GM19468 (cell line): ENCODE measurements around the gene TFB1M.
"Not testable (repeated sequence)": the region's sequence is repeated elsewhere in the genome, so short reads cannot be mapped to it uniquely, and the experiment has no call there.

Source experiments
- ATAC-seq: cut with Tn5 transposase; IDR thresholded peaks from one replicate; pipeline ENCODE4 v1.9.1; 2021; ENCODE audit warnings: mild to moderate bottlenecking, moderate library complexity, moderate number of reproducible peaks; ENCODE audit not compliant: unreplicated experiment; ENCODE audit errors: extremely low read depth

The TFB1M gene

DNA sequence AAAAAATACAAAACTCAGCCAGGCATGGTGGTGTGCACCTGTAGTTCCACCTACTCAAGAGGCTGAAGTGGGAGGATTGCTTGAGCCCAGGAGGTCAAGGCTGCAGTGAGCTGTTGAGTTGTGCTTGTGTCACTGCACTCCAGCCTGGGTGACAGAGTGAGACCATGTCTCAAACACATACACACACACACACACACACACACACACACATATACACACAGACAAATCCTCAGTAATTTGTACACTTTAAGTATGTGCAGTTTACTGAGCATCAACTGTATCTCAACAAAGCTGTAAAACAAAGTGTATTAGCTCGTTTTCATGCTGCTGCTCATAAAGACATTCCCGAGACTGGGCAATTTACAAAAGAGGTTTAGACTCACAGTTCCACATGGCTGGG, 7.3 kb downstream of the TFB1M start:
- ATAC-seq, result no peak

- ATAC-seq, result no peak
Measured at GRCh38 chr6:155303361-155303870, 10.9 kb downstream of the TFB1M start.

- ATAC-seq, result no peak
Measured at GRCh38 chr6:155301867-155302266, 12.4 kb downstream of the TFB1M start.

DNA sequence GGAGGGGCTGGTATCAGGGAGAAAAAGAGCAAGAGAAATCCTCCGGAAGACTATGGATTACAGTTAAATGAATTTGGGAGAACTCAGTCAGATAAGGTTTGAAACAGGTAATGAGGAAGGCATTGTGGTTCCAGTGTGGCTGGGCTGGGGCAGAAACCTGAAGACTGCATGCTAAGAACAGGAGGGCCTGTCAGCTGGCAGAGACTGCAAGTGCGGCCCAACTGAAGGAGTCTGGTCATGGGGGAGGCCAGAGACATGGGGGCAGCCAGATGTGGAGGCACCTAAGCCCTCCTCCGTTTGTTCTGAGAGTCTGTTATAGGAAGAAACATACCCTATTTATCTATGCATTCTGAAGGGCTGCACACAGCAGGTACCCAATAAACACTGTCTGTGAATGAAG, 16.6 kb downstream of the TFB1M start:
- ATAC-seq, result no peak

DNA sequence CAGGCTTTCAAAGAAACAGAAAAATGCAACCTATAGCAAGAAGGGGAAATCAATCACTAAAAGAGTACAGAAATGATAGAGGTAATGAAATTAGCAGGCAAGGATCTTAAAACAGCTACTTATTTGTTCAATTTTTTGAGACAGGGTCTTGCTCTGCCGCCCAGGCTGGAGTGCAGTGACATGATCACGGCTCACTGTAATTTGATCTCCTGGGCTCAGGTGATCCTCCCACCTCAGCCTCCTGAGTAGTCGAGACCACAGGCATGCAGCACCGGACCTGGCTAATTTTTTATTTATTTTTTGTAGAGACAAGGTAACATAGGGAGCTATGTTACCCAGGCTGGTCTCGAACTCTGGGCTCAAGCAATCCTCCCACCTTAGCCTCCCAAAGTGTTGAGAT, 21.6 kb downstream of the TFB1M start:
- ATAC-seq, result no peak

DNA sequence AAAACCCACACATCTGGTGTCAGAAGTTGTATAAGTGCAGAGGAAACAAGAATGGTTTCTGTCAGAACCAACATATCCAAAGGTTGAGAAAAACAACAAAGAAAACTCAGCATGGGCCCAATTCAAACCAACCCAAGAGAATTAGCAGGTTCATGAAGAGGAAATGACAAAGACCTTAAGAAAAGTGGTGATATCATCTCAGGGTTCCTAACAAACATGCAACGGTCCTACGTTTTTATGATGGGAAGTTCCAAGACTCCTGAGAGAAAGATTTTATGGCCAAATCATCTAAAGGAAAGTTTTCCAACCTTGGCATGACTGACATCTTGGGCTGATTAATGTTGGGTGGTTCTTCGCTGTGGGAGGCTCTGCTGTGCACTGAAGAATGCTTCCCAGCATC, 23.0 kb downstream of the TFB1M start:
- ATAC-seq, result no peak

DNA sequence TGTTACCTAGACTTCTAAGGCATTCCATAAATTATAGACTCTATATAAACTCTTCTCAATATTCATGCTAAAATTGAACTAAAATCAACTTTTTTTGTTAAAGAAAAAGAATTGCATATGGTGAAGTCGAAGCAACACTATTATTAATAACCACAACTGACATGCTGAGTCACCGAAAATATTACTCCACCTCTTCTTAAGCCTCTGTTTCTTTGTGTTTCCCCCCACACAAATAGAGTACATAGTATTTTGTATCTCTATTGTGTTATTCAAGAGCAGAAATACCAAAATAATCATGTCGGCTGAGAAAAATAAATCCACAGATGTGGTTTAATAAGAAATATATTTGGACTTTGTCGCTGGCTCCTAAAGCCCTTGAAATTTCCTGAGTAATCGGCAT, 23.8 kb downstream of the TFB1M start:
- ATAC-seq, result no peak

DNA sequence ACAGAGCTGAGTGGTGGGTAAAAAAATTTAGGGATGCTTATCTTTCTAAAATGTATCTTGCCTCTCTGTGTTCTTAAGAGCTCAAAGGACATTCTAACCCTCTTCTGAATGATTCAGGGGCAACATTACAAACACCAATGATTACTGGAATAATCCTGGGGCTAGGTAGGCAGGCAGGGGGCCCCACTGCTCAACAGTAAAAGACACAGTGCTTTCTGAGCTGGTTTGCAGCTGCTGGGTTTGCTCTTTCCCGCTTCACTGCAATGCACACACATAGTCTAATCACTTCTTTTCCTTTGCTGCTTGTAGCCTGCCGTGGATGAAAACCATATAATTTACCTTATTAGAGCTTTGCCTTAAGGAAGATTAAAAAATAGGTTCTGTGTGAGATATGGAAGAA, 26.5 kb downstream of the TFB1M start:
- ATAC-seq, result no peak

DNA sequence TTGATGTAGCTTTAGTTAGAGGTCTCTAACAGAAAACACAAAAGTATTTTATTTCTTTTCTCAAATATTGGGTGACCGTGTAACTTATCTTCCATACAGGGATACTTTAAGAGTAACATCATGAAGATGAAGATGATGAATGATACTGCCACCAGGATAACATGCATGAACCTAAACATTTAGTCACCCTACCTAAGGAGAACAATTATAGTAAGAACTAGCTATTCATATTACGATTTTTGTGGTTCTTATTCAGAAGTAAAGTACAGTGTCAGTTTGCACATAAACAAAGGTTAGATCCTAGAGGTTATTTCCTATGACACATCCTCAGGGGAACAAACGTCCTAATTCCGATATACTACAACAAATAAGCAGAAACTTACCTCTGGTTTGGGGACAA, 29.5 kb downstream of the TFB1M start:
- no peak for ATAC-seq

DNA sequence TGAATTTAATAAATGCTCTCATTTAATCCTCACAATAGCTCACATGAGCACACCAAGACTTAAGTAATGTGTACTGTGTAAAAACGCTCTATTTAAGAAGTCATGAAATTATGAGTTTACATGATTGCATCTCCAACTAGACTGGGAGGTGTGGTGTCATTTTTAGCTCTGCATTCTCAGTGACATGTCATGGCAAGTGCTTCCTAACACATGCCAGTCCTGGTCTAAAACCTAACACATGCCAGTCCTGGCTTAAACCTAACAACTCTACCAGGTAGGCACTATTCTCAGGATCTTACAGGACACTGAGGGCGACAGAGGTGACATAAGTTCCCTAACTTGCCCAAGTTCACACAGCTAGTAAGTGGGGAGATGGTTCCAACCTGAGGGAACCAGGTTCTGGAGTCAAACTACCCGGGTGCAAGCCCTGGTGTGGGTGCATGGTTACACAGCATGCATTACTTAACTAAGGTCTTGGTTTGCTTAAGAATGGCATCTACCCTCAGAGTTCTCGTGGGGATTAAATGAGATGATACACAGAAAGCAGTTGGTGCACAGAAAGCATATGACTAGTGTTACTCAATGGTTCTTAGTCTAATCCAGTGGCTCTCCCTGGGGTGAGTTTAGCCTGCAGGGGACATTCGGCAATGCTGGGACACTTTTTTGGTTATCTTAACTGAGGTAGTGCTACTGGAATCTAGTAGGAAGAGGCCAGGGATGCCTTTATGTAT, 35.8 kb downstream of the TFB1M start:
- ATAC-seq, result no peak

- ATAC-seq, result no peak
Measured at GRCh38 chr6:155276638-155277037, 37.6 kb downstream of the TFB1M start.

- ATAC-seq, result no peak
Measured at GRCh38 chr6:155275808-155276480, 38.3 kb downstream of the TFB1M start.

DNA sequence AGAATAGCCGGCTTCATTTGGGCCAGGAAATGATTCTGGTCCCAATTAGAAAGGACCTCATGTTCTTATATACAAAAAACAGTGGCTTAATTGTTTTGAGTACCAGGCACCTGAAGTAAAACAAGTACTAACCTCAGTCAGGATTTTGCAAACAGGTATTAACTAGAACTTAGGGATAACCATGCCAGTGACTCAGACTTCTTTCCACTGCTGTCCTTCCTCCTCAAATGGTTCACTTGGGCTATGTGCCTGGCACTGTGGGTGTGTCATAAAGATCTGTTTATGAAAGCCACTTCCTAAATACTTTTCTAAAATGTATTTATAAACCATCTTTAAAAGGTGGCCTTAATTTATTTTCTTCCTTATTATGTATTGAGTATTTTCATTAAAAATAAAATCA, 39.8 kb downstream of the TFB1M start:
- ATAC-seq, result no peak

- ATAC-seq, result no peak
Measured at GRCh38 chr6:155274106-155274505, 40.2 kb downstream of the TFB1M start.

GRCh38 chr6:155273431-155273830, 40.9 kb downstream of the TFB1M start:
- ATAC-seq, result no peak

GRCh38 chr6:155272353-155273232, 41.7 kb downstream of the TFB1M start:
- ATAC-seq, result no peak

DNA sequence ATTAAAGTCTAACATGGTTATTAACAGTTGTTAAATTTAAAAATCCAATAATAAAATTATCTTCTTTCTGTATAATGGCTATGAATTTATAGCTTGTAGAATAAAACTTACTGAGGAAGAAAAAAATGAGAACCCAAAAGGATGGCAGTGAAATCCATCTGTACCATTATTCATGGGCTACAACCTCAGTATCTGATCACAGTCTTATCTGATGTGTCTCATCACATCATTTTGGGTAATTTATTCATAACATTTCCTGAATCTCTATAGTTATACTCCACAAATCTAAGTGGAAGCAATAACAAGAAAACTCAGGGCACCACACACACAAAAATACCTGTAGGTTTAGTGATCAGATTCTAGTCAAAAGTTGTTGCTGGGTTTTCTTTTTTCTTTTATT, 43.1 kb downstream of the TFB1M start:
- no peak for ATAC-seq

DNA sequence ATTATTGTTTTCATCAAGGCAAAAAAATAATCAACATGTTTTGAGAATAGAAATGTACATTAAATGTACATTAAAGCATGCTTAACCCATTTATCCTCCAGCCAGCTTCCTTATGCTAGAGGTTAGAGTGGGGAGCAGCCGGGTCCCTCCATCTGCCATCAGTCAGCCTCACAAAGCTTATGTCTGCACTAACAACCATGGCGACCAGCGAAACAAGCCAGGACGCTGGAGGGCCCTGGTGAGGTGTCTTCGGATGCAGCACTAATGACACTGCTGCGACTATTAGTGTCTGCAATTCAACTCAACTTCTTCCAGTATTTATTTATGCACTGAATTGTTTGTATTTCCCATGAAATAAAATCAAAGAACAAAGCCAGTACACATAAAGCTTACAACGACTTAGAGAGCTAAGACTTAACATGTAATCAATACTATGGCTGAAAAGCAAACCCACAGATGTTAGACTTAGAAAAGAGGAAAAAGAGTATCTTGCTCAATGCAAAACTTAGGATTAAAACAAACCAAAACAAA, 43.7 kb downstream of the TFB1M start:
- no peak for ATAC-seq

GRCh38 chr6:155269765-155270164, 44.5 kb downstream of the TFB1M start:
- no peak for ATAC-seq

DNA sequence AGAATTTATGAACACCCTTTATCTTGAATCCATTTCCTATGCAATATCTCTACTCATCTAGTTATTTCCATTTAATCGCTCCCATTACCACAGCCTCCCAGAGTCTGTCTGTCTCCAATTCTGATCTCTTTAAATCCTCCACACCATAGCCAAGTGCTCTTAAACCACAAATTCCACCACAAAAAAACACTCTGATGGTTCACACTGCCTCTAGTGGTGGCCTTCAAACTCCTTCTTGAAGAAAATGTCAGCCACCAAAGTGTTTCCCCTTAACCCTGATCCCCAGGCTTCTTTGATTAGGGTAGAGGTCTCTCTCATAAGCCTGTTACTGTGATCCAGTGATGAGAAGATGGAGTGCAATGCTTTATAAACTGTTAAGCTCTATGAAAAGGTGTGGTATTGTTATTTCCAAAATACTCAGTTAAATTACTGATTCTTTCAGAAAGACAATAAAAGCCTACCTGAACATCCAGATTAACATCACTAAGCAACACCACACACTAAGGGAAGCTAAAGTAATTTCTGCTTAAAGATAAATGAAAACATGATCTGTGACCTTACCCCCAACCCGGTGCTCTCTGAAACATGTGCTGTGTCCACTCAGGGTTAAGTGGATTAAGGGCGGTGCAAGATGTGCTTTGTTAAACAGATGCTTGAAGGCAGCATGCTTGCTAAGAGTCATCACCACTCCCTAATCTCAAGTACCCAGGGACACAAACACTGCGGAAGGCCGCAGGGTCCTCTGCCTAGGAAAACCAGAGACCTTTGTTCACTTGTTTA, 46.0 kb downstream of the TFB1M start:
- not testable (repeated sequence) for ATAC-seq
